ENCODE data around the gene FSCN2.

The FSCN2 gene

DNA sequence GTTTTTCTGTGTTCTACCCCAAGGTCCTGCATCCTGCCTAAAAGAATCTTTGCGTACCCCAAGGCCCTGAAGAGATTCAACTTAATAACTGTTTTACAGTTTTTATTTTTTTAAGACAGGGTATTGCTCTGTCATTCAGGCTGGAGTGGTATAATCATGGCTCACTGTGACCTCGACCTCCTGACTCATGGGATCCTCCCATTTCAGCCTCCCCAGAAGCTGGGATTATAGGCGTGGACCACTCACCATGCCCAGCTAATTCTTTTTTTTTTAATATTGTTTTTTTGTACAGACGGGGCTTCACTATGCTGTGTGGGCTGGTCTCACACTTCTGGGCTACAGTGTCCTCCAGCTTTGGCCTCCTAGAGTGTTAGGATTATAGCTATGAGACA lies 33.3 kb downstream of the FSCN2 start:
- DNase-seq (ENCODE audit: extremely low spot score): no peak
- TF ChIP-seq, protein P1, sequence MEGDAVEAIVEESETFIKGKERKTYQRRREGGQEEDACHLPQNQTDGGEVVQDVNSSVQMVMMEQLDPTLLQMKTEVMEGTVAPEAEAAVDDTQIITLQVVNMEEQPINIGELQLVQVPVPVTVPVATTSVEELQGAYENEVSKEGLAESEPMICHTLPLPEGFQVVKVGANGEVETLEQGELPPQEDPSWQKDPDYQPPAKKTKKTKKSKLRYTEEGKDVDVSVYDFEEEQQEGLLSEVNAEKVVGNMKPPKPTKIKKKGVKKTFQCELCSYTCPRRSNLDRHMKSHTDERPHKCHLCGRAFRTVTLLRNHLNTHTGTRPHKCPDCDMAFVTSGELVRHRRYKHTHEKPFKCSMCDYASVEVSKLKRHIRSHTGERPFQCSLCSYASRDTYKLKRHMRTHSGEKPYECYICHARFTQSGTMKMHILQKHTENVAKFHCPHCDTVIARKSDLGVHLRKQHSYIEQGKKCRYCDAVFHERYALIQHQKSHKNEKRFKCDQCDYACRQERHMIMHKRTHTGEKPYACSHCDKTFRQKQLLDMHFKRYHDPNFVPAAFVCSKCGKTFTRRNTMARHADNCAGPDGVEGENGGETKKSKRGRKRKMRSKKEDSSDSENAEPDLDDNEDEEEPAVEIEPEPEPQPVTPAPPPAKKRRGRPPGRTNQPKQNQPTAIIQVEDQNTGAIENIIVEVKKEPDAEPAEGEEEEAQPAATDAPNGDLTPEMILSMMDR (IDR thresholded peaks at IDR 0.05; ENCODE audit: control extremely low read depth, extremely low read depth, low read depth, missing control alignments): no peak
- CTCF ChIA-PET: interaction anchor here (0.8 to 1.9 kb wide), 5 partner anchors 9 to 50 kb away, joined by 3 to 8 read pairs (median 4); partner anchors contain the start of gene FAAP100
- POLR2A ChIA-PET: no interaction called here

DNA sequence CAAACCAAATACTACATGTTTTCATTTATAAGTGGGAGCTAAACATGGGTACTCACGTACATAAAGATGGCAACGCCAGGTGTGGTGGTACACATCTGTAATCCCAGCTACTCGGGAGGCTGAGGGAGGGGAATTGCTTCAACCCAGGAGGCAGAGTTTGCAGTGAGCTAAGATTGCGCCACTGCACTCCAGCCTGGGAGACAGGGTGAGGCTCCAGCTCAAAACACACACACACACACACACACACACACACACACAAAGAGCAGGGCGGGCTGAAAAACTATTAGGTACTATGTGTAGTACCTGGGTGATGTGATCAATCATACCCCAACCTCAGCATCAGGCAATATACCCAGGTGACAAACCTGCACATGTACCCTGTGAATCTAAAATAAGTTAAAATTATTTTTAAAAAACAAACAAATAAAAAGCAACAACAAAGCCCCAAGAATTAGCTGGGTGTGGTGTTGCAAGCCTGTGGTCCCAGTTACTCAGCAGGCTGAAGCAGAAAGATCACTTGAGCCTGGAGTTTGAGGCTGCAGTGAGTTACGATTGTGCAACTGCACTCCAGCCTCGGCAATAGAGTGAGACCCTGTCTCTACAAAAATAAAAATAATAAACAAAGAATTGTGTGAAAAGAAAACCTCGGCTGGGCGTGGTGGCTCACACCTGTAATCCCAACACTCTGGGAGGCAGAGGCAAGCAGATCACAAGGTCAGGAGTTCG lies 35.8 kb downstream of the FSCN2 start:
- ChIA-PET CTCF (interaction anchor here (0.9 to 1.7 kb wide), 4 partner anchors 10 to 38 kb away, joined by 3 to 4 read pairs (median 4); no protein-coding TSS in a partner anchor), POLR2A (no interaction called here)
- TF ChIP-seq, protein P1 (IDR thresholded peaks at IDR 0.05; ENCODE audit: control extremely low read depth, extremely low read depth, low read depth, missing control alignments): no peak
- DNase-seq (ENCODE audit: extremely low spot score): no peak

DNA sequence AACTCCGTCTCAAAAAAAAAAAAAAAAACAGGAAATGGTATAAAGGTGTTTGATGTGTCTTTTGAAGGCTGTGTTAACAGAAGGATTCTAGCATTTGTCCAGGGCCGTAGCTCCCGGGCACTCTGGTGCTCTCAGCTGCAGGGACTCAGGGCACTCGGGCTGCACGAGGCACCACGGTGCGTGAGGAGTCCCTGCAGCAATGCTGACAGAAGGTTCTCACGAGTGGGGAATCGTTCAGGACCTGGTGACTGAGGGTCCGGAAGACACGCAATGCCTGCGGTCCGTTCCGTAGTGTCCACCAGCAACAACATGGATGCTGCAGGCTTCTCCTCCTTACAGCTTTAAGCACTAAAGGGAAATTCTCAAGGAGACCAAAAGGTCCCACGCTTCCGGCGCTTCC lies 36.6 kb downstream of the FSCN2 start:
- TF ChIP-seq, protein P1 (IDR thresholded peaks at IDR 0.05; ENCODE audit: control extremely low read depth, extremely low read depth, low read depth, missing control alignments): no peak
- POLR2A ChIA-PET: no interaction called here
- CTCF ChIA-PET: interaction anchor here (0.9 to 1.4 kb wide), 2 partner anchors 30 to 37 kb away, joined by 3 to 4 read pairs; no protein-coding TSS in a partner anchor
- no peak for DNase-seq (ENCODE audit: extremely low spot score)

- ChIA-PET POLR2A (no interaction called here), CTCF (interaction anchor here (0.9 to 1.6 kb wide), 3 partner anchors 31 to 37 kb away, joined by 3 to 4 read pairs (median 3); no protein-coding TSS in a partner anchor)
- TF ChIP-seq, protein P1 (IDR thresholded peaks at IDR 0.05; ENCODE audit: control extremely low read depth, extremely low read depth, low read depth, missing control alignments): no peak
- DNase-seq (ENCODE audit: extremely low spot score): no peak
These were observed 37.1 kb downstream of the FSCN2 start for GRCh38 chr17:81565231-81565630.

DNA sequence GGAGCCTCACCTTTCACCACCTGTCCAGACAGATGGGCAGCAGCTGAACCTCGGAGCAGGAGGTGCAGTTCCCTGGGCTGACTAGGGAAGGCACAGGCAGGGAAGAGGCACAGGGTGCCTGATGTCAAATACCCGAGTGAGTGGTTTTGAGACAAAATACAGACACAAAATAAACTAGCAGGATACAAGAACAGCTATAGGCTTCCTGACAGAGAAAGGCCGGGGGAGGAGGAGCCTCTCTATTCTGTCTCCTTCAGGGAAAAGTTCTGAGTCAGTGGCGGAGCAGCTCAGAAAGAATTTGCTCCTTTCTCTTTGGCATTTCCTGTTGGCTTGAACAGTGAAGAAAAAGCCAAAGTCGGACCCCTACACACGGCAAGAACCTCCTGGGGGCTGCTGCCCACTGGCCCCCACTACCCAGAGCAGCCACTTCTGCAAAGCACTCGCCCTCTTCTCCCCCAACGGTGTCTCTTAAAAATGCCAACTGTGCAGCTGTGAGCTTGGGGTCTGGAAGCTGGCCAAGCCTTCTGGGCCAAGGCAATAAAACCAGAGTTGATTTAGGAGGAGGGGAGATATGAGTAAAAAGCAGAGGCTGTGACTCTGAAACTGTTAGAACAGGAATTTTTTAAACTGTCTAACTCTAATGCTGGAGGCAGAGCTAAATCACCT lies 38.4 kb downstream of the FSCN2 start:
- CTCF ChIA-PET: interaction anchor here (1.2 to 1.6 kb wide), 5 partner anchors 11 to 82 kb away, joined by 3 to 7 read pairs (median 4); no protein-coding TSS in a partner anchor
- DNase-seq (ENCODE audit: extremely low spot score): no peak
- TF ChIP-seq, protein P1 (IDR thresholded peaks at IDR 0.05; ENCODE audit: control extremely low read depth, extremely low read depth, low read depth, missing control alignments): no peak
- POLR2A ChIA-PET: no interaction called here

GRCh38 chr17:81567191-81567590 lies 39.0 kb downstream of the FSCN2 start:
- CTCF ChIA-PET: interaction anchor here (1.2 to 1.6 kb wide), 4 partner anchors 10 to 83 kb away, joined by 4 to 7 read pairs (median 4); no protein-coding TSS in a partner anchor
- no peak for DNase-seq (ENCODE audit: extremely low spot score)
- TF ChIP-seq, protein P1 (IDR thresholded peaks at IDR 0.05; ENCODE audit: control extremely low read depth, extremely low read depth, low read depth, missing control alignments): no peak
- POLR2A ChIA-PET: no interaction called here

Data from GM10248 (cell line).